DMS53 (cell line): ENCODE measurements around the gene C15orf39.
"Not testable (repeated sequence)": the region's sequence is repeated elsewhere in the genome, so short reads cannot be mapped to it uniquely, and the experiment has no call there.

Experiments
- DNase-seq: peaks from one replicate; lab custom pipeline; 2025; lab: John Stamatoyannopoulos, UW

Gene C15orf39

DNA sequence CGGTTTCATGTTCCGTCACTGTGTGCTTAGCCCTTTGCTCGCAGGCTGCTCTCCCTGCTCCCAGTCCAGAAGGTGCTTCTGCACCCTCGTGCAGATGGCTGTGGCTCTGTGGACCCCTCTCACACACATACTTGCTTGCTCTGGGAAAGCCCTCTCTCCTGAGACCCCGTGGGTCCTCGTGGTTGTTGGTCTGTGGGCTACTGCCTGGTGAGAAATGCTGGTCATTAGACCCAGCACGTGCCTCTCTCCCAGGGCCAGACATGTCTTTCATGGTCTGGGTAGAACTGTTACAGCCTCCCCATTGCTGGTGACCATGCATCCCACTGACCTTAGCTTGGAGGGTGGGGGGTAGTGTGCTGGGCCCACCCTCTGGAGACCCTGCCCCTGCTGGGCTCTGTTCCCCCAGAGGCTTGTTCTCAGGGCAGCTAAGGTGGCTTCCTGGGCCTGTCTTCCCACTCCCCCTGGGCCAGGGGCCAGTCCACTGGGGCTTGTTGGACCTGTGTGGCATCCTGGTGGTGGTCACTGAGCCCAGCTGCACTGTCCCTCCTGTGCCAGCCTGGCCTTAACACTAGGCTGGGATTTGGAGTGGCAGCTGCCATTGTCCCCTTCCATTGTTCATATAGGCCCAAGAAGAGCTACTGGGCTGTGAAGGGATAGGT lies 10.6 kb downstream of the C15orf39 start:
- no peak for DNase-seq

DNA sequence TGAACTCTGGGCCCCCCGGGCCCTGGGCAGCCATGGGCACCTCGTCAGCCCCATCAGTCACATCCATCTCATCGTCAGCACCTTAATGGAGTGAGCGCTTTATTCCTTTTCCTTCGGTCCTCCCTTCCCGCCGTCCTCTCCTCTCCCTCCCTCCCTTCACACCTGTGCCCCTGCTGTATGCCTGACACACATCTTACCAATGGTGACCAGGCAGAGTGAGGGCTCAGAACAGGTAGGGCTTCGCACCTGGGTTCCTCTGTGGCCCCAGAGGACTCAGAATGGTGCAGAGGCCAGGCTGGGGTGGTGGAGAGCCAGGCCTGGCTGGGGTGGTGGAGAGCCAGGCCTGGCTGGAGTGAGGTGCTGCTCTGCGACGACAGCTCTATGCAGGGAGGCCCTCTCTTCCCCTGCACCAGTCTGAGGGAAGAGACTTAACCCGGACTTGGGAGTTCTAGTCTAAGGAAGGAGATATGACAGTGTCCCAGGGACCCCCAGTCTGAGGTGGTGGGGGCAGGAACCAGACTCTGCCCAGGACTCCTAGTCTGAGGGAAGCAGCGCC lies 11.6 kb downstream of the C15orf39 start:
- no peak for DNase-seq

DNA sequence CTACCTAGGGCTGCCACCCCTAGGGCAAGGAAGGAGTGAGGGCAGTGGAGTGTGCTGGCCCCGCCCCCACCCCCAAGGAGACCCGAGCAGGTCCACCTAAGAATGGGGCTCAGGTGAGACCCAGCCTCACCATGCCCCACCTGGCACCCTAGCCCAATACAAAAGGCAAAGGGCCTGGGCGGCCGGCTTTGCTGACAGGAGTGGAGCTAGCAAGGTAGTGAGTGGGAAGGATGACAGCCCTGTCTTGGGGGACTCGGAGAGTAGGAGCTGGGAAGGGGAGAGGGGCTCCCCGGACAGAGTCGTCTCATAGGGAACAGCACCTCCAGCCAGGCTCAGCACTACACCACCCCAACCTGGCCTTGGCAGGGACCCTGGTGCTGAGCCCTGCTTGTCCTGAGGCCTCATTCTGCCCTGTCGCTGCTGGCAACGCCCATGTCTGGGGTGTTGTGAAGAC lies 12.1 kb downstream of the C15orf39 start:
- no peak for DNase-seq

DNA sequence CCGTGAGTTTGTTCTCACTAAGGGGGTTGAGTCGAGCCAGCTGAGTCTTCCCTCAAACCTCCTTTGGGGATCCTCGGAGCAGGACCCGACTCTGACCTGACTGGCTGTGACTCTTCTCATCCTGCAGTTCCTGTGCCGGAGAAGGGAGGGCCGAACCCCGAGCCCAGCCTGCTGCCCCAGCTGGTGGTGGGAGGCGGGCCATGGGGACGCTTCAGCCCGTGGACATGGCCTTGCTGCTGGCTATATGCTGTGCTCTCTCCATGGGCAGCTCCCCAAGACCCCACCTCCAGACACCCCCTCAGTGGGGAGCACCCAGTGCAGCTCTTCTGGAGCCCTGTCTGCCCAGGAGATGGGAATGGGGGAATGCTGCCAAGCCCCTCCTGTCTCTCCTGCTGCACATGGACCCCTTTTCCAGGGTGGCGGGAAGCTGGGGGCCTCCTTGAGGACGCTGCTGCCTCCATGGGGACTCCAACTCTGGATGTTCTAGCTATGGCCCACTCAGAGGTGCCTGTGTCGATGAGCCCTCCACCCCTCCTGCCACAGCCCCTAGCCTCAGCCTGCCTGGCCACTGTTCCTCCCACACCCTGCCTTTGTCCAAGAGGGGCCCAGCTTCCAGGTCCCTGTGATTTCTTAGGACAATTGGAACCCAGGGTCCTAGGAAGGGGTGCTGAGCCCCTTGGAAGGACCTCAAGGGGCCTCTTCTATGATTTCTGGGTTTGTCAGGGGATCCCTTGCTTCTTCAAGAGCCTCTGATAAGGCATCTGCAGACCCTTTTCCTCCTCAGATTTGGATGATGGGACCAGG lies 12.8 kb downstream of the C15orf39 start:
- no peak for DNase-seq

DNA sequence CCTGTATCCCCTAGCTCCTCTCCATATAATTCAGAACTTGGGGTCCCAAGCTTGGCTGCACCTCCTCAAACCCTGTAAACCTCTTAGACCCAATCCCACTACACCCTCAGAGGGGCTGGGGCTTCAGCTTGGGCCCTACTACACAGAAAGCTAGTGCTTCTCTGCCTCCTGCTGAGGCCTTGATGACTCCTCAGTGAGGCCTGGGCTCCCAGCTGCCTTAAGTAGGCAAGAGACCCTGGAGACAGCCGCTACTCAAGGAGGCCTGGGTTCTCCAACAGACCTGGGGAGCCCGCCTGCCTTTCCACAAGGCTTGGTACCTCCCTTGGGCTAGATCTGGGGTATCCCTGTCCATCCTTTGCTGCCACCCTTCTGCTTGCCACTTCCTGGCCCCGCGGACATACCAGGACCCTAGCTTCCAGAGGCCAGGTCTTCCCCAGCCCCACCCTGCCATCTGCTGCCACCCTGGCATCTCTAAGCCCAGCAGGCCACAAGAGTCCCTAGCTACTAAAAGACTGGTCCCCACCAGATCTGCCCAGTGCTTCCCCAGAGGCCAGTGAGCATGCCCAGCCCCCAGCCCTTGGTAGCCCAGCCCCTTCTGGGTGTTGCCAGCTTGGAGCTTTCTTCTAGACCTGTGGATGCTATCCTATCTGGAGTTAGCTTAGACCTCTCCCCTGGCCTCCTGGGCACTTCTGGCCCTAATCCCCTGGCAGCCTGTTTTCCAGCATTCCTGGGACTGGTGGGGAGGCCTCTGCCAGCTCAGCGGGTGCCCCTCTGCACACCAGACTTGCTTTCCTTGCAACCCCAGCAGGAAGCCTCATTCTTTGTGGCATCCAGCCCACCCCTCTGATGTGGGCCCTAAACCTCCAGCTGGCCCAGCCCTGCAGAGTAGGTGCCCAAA lies 13.7 kb downstream of the C15orf39 start:
- DNase-seq: peak; percentile 32

DNA sequence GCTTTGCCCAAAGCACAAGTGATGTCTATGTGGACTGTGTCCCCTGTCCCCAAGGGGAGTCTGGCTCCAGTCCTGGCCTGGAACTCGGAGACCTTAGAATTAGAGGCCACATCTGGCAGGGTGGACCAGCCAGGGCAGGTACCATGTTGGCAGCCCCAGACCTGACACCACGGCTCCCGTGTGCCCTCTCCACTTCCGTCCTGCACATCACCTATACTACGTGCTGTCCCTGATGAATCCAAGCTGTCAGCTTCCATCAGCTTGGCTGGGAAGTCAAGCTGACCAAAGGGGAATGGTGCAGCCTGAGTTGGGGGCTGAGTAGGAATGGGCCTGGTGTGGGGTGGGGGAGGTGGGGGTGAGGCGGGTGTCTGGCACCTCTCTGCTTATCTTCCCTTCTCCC lies 15.3 kb downstream of the C15orf39 start:
- no peak for DNase-seq

DNA sequence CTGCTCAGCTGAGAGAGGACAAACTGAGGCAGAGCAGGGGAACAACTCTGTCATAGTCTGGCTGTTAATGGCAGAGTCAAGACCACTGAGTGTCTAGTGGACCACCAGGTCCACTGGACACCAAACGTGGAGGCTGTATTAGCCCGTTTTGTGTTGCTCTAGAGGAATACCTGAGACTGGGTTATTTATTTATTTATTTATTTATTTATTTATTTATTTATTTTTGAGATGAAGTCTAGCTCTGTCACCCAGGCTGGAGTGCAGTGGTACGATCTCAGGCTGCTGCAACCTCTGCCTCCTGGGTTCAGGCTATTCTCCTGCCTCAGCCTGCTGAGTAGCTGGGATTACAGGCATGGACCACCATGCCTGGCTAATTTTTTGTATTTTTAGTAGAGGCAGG lies 15.9 kb downstream of the C15orf39 start:
- not testable (repeated sequence) for DNase-seq

DNA sequence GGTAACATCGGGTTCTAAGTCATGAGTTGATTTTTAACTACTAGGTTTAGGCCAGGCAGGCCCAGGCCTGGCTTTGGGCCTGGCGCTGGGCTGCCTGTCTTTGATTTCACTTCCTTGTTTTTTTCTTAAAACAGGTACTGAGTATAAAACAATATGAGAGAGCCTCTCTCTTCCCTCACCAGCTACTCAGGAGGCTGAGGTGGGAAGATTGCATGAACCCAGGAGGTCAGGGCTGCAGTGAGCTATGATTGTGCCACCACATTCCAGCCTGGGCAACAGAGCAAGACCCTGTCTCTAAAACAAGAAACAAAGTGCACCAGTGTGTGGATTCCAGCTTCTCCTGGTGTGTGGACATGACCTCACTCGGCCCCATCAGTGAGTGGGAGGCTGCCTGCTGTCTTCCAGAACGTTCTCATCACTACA lies 17.8 kb downstream of the C15orf39 start:
- DNase-seq: not testable (repeated sequence)

DNA sequence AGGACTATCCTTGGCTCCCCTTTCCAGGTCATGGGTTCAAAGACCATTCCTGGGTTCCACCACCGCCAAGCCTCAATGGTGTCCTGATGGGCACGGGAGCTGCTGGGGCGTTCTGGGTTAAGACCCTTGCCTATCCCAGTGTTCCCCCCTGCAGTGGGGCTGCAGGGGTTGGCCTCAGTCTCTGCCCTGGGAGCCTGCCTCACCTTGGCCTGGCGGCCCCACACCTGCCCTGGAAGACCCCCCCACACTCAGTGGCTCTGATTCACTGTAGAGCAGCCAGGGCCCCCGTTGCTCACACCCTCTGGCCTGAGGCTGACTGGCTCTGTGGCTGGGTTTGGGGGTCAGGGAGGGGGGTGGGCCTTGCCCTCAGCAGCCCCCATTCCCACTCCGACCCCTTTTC lies 22.0 kb downstream of the C15orf39 start:
- DNase-seq: no peak

DNA sequence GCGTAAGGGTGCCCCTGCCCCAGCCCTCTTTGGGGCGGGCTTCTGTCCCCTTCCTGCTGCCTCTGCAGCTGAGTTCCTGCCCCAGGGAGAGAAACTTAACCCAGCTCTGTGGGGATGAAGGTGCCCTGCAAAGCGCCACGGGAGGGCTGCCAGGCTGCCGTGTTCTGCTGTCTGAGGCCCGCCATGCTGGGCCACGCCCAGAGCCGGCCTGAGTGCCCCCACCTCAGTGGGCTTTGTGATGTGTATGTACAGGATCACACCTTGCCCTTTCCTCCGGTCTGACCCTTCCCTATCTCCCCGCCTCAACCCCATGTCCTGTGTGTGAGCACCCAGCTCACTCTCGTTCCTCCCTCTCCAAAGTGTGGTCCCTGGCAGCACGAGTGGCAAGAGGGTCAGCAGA lies 22.6 kb downstream of the C15orf39 start:
- no peak for DNase-seq

DNA sequence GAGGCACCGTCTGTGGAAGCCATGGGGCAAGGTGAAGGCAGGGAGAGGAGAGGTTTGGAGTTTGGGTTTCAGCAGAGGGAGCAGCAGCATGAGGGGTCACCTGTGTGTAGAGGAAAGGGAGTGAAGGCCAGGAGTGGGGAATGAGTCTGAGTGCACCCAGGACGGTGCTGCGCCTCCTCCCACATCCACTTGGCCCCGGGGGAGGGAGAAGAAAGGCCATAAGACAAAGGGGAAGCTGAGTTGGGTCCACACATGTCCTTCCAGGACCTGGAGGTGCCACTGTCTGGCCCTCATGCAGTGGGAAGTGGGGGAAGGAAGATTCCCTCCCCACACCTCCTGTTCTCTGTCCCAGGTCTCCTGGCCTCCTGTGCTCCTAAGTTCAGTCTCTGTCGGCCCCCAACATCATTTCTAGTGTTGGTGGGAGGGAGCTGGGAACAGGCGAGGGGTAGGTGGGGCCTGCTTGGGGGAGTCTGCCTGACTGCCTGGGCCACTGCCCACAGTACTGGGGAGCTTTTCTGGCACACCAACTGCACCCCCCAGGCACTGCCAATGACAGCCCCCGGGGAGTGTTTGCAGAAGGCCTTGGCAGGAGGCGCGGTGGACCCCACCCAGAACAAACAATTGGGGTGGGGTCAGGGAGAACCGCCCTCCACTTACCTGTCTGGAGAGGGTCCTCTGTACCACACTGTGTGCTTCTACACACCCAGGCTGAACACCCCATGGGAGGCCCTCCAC lies 23.6 kb downstream of the C15orf39 start:
- not testable (repeated sequence) for DNase-seq

DNA sequence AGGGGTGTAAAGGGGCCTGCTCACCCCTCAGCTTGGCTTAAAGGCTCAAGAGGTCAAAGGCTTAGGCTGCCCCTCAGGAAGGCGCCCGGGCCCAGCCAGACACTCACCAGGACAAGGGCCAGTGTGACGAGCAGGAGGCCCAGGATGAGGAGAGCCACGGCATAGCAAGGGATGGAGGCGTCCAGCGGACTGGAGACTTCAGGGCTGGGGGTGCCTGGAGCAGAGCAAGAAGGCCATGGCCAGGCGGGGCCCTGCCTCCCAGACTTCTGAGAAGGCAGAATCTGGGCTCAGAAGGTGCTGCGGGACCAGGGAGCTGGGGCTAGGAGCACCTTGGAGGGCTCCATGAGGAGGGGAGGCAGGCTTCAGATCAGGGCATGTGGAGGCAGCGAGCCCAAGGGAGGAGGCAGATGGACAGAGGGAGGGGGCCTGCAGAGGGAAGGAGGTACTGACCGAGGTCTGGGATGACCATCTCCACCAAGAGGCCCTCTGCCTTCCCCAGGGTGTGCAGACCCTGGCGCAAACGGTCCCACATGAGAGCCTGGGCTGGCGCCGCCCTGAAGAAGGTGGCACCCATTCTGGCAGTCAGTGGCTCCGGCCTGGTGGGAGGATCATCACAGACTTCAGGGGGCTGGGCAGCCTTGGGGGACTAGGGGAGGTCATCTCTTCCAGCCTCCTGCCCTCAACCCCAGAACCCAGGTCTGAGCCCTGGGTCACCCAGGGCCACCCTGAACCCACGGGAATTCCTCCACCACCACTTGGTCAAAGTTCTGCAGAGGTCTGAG lies 24.5 kb downstream of the C15orf39 start:
- no peak for DNase-seq

DNA sequence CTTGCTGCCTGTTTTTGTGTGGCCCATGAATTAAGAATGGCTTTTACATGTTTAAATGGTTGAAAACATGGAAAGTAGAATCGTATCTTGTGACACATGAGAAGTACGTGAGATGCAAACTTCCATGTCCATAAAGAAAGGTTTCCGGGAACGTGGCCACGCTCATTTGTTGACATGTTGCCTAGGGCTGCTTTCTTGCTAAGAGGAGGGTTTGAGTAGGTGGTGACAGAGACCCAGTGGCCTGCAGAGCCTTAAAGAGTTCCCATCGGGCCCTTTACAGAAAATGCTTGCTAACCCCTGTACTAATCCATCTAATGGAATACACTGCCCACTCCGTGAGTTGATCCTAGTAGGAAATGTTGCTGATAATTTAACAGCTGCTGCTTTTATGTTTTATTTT lies 25.4 kb downstream of the C15orf39 start:
- not testable (repeated sequence) for DNase-seq

DNA sequence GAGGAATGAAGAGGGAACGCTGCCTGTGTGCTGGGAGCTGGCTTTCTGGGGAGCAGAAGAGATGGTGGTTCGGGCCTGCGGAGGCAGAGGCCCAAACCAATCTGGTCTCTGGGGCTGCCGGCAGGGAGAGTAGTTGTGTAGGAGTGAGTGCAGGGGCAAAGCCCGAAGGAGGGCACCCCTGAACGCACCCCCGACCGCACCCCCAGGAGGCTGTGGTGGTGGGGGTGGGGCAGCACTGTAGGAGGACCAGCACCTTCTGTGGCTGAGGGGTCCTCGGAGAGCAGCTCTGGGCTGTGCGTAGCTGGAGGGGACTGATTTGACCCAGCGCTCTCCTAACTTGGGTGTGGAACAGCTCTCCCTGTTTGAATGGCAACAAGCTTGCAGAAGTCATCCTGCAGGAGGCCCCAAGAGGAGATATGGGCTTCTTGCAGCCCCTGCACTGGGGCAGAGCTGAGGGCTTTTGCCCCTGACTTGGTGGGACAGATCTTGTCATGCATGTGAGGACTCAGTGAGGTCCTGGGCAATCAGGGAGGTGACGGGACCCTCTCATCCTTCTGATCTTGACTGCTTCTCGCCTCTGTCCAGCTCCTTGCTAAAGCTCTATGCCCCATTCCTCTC lies 26.1 kb downstream of the C15orf39 start:
- no peak for DNase-seq

DNA sequence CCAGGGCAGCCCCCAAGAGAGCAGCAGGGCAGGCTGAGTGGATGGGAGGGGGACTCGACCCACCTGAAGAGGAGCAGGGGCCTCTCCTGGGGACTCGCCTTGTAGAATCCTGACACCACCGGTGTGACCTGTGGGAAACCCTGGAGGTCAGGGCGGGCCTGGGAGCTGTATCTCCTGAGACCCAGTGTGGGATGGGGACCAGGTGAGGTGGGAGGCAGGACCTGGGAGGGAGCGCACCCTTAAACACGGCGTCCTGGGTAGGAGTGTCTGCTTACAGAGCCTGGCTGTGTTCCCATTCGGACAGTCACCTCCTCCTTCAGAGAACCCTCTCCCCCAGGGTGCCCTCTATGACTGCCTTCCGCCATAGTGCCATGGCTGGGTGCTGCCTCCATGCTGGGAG lies 27.1 kb downstream of the C15orf39 start:
- DNase-seq: no peak

DNA sequence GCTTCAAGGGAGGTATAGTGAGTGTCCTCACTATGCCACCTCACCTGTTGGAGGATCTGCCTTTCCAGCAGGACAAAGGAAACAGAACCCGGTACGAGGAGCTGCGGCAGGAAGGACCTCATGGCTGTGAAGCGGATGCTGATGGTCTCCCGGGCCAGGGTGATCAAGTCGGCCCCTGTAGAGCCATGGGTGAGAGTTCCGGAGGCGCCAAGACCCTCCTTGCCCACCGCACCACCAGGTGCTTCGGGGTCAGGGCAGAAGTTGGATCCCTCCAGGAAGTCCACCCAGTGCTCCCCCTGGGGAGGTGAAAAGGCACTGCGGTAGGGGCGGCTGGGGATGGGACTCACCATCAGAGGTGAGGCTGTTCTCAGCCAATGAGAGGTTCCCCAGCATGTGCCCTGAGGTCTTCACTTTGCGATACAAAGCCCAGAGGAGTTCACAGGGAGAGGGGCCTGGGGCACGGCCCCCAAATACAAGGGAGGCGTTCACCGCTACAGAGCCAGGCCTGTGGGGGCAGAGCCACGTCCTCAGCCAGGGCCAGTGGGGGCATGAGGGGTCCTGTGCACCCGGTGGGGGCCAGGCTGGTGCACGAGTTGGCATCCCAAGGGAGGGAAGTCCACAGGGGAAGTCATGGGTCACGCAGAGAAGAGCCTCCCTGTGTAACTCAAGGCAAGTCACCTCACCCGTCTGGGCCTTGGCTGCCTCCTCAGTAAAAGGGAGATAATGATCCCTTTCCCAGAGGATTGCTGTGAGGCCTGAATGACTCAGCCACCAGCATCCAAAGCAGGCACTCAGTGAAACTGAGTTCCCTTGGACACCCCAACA lies 27.7 kb downstream of the C15orf39 start:
- DNase-seq: no peak

DNA sequence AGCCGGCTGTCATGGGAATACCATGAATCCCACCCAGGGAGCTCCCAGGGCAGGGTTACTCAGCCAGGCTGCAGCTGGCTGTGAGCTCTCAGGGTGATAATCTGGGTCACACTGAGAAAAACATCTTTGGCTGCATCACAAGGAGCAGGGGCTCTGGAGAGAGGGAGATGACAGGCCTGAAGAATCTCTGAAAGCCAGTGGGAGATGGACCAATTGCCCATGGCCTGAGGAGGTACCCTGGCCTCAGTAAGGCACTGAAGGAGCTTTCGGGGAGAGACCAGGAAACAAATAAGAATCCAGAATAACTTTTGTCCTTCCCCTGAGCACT lies 28.3 kb downstream of the C15orf39 start:
- DNase-seq: no peak

DNA sequence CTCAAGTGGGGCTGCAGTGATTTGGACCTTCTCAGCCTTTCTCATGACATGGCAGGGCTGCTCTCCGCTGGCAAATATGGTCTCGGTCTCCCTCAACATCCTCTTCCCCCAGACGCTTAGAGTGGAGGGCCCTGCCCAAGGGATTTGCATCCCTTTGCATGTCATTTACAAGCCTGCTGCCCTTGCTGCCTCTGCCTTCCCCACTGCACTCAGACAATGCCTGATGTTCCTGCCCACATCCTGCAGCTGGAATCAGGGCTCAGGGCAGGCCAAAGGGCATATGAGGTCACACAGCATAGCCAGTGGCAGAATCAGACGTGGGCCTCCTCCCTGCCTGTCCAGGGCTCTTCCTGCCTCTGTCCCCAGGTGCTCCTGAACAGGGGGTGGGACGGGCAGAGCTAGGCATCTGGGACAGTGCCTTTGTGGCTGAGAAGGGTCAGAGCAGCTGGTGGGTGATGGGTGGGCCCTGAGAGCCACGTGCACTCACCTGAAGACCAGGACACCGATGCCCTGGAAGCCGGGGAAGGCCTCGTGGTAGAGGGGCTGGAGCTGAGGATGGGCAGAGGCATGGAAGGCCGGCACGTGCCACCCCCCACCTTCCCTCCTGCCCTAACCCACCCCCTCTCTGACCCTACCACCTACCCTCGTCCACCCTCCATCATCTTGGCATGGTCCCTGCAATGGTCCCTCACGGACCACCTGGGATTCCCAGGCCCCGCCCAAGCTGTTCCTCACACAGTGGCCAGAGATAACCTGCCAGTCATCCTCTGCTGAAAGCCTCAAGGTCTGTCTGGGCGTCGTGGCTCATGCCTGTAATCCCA lies 29.1 kb downstream of the C15orf39 start:
- peak; percentile 24 for DNase-seq

DNA sequence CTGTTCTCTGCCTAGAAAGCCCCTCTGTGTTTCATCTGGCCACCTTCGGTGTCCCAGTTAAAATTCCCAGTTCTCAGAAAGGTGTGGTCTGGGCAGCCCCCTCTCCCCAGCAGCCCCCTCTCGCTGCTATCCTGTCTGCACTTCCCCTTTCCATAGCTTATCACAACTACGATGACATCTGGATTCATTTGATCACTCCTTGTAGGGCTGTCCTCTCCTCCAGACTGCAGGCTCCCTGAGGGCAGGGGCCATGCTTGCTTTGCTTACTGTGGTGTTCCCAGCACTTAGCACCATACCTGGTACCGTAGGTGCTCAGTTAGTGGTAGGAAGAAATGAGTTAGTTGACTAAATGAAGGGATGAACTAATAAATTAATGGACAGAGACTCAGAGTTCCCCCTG lies 30.2 kb downstream of the C15orf39 start:
- no peak for DNase-seq
